Smooth muscle cell (in vitro differentiated cells): ENCODE data around the gene CFB. TPM values are rescaled to one million over a fixed set of nuclear protein-coding genes. Genes with fewer than 3 reads are reported as not detected.

Experiments used
- DNase-seq: peaks from one replicate; lab custom pipeline; 2025; ENCODE audit not compliant: unreplicated experiment; lab: John Stamatoyannopoulos, UW
- H2AFZ ChIP-seq: fragments of 200-600 bp; sonication (generic); 2 replicates; pipeline ENCODE4 v1.6.0; 2016; ENCODE audit warnings: antibody characterized with exemption, low read depth, mild to moderate bottlenecking
- H3F3A ChIP-seq: fragments of 200-600 bp; sonication (generic); 2 replicates; pipeline ENCODE4 v1.6.0; 2017; ENCODE audit warnings: antibody characterized with exemption, low read depth
- H3K27ac ChIP-seq: fragments of 200-600 bp; sonication (generic); 2 replicates; pipeline ENCODE4 v1.5.1; 2016; ENCODE audit warnings: low read depth, mild to moderate bottlenecking
- H3K27me3 ChIP-seq: fragments of 200-600 bp; sonication (generic); 2 replicates; pipeline ENCODE4 v1.6.1; 2016; ENCODE audit warnings: low read depth, mild to moderate bottlenecking
- H3K36me3 ChIP-seq: fragments of 200-600 bp; sonication (generic); 2 replicates; pipeline ENCODE4 v1.5.1; 2016; ENCODE audit warnings: low read depth
- H3K4me1 ChIP-seq: fragments of 200-600 bp; sonication (generic); 2 replicates; pipeline ENCODE4 v1.5.1; 2016; ENCODE audit warnings: low read depth
- H3K4me2 ChIP-seq: fragments of 200-600 bp; sonication (generic); 2 replicates; pipeline ENCODE4 v1.6.0; 2016; ENCODE audit warnings: mild to moderate bottlenecking
- H3K4me3 ChIP-seq: fragments of 200-600 bp; sonication (generic); 2 replicates; pipeline ENCODE4 v1.5.1; 2016; ENCODE audit warnings: mild to moderate bottlenecking
- H3K79me2 ChIP-seq: fragments of 200-600 bp; sonication (generic); 2 replicates; pipeline ENCODE4 v1.6.0; 2016; ENCODE audit warnings: low read depth, mild to moderate bottlenecking
- H3K9ac ChIP-seq: fragments of 200-600 bp; sonication (generic); 2 replicates; pipeline ENCODE4 v1.6.0; 2016; ENCODE audit warnings: low read depth
- H3K9me3 ChIP-seq: fragments of 200-600 bp; sonication (generic); replicated peaks from 2 replicates; pipeline ENCODE4 v1.5.1; 2016; ENCODE audit warnings: low read depth
- H4K20me1 ChIP-seq: fragments of 200-600 bp; sonication (generic); 2 replicates; pipeline ENCODE4 v1.6.0; 2016; ENCODE audit warnings: low read depth
- WGBS: methylation state at CpG from one replicate; pipeline ENCODE4 v1.1.7; 2016; ENCODE audit warnings: low lambda C conversion rate; 5-methylcytosine and 5-hydroxymethylcytosine counted together
- polyA plus RNA-seq: library from polyadenylated mRNA; unstranded; fragments of >200 nt; fragmentation: Nextera tagmentation; extraction: Ambion mirVana; gene quantifications from 2 replicates; pipeline ENCODE4 v1.2.1, GENCODE V29; 2016
- total RNA-seq: library from RNA; depleted of rRNA; stranded (reverse); fragments of >200 nt; gene quantifications from 2 replicates; pipeline ENCODE4 v1.2.3, GENCODE V29; 2014
- TF ChIP-seq, protein P1 (sequence below): fragments of 200-600 bp; sonication (generic); IDR thresholded peaks from 2 replicates; pipeline ENCODE4 v1.5.1; 2017; ENCODE audit warnings: borderline replicate concordance, mild to moderate bottlenecking, antibody characterized with exemption; ENCODE audit not compliant: insufficient read depth, poor library complexity, severe bottlenecking

Gene CFB
- total and polyA plus RNA-seq, 2 experiments from 2014 or later, result 2.3 TPM; not detected in 1

DNA sequence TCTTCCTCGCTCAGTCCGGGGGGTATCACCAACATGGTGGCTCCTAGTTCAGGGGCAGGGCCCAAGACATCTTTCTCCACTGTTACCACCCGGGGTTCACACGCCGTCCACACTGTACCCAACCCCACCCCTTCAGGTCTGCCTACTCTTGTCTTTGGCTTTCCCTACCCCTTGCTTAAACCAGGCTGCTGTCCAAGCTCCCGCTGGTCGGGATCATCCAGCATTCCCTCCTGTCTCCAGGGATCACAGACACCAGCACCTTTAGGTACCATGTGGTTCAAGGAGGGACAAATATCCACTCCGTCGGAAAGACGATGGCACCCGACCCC is 12.5 kb downstream of the CFB start:
- Histone ChIP-seq H3K9me3 (no peaks in the 10 kb centered on the region), H3K79me2 (peaks cover 32% of the 10 kb centered on the region), H3K9ac (peak overlapping the region; percentile 97), H3K4me1 (peaks cover 8% of the 10 kb centered on the region), H3K27ac (peak overlapping the region; percentile 86), H3K4me2 (peak overlapping the region; percentile 91), H3K4me3 (peak overlapping the region; percentile 92), H3K27me3 (no peaks in the 10 kb centered on the region), H4K20me1 (no peaks in the 10 kb centered on the region), H3K36me3 (peaks cover 4% of the 10 kb centered on the region), H3F3A (no peaks in the 10 kb centered on the region), H2AFZ (peak overlapping the region; percentile 86)
- TF ChIP-seq, protein P1, sequence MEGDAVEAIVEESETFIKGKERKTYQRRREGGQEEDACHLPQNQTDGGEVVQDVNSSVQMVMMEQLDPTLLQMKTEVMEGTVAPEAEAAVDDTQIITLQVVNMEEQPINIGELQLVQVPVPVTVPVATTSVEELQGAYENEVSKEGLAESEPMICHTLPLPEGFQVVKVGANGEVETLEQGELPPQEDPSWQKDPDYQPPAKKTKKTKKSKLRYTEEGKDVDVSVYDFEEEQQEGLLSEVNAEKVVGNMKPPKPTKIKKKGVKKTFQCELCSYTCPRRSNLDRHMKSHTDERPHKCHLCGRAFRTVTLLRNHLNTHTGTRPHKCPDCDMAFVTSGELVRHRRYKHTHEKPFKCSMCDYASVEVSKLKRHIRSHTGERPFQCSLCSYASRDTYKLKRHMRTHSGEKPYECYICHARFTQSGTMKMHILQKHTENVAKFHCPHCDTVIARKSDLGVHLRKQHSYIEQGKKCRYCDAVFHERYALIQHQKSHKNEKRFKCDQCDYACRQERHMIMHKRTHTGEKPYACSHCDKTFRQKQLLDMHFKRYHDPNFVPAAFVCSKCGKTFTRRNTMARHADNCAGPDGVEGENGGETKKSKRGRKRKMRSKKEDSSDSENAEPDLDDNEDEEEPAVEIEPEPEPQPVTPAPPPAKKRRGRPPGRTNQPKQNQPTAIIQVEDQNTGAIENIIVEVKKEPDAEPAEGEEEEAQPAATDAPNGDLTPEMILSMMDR, result no peak
- WGBS, result 16% methylated on average over 11 of the region's 11 CpGs
- no peak for DNase-seq

DNA sequence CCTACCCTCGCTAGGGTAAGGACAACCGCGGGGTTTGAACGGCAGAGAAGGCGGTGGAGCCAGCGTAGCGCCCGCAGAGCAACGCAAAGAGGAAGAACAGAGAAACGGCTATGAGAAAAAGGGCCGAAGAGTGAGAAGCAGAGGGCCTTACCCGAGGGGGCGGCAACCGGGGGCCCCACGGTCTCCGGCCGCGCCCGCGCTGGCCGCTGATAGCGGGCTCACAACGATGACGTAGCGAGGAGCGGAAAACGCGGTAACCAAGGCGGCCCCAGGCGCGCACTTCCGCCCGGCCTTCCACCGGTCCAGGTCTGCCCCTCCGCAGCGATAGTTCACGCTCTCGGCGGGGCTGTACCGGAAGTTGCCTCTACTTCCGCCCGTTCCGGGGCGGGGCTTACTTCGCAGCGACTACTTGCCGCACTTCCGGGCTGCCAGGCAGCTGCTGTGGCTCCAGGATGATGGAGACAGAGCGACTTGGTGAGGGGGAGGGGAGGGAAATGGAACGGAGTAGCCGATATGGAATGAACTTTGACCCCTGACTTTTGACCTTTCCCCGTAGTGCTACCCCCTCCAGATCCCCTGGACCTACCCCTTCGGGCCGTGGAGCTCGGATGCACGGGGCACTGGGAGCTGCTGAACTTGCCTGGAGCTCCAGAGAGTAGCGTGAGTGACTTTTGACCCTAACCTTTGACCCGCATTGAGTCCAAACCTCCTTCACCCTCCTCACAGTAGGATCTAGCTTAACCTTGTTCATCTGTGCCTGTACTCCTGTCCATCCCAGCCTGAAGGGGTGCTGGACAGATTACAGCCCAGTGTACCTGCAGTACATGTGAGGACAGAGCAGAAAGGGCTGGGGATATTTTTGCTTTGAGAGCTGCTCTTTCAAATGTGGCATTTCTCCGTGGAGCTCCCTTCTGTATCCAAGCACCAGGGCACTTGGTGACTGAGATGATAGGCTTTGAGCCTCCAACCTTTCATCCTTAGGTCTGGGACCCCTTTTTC is 13.1 kb downstream of the CFB start, which contains the start of the genes NELFE and SKIC2:
NELFE (minus strand) TSS at position 231 of the 999 bp plus-strand sequence. CDS start 525 bp downstream, outside the sequence.
SKIC2 (plus strand) TSS at position 435 of the 999 bp plus-strand sequence; CDS start at position 453, 18 bp downstream.
- 1% methylated on average over 59 of the region's 59 CpGs for WGBS
- H3K4me3 ChIP-seq, result peak within 1 kb of the TSS; percentile 92
- H3K9ac ChIP-seq, result peak within 1 kb of the TSS; percentile 97
- peak; percentile 85 for DNase-seq
- peaks cover 8% of the 10 kb centered on the region for H3K4me1 ChIP-seq
- H3K9me3 ChIP-seq, result no peaks in the 10 kb centered on the region
- H4K20me1 ChIP-seq, result no peaks in the 10 kb centered on the region
- no peaks in the 10 kb centered on the region for H3F3A ChIP-seq
- H3K79me2 ChIP-seq, result peaks cover 32% of the 10 kb centered on the region
- no peaks in the 10 kb centered on the region for H3K27me3 ChIP-seq
- peak within 1 kb of the TSS; percentile 86 for H2AFZ ChIP-seq
- H3K27ac ChIP-seq, result peak within 1 kb of the TSS; percentile 86
- H3K4me2 ChIP-seq, result peak within 1 kb of the TSS; percentile 91
- peaks cover 4% of the 10 kb centered on the region for H3K36me3 ChIP-seq
- TF ChIP-seq, protein P1, result no peak

DNA sequence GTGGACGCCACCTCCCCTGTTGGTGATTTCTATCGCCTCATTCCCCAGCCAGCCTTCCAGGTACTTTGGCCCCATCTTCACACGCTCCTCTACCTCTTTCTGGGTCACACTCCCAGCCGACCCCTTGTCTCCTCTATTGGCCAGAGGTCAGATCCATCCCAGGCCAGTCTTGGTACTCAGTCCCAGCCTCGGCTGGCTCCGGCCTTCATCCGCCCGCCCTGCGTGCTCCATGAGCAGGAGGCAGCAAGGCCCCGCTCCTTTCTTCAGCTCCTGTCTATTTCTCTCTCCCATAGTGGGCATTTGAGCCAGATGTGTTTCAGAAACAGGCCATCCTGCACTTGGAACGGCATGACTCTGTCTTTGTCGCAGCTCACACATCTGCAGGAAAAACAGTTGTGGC is 15.7 kb downstream of the CFB start:
- Histone ChIP-seq H3F3A (no peaks in the 10 kb centered on the region), H3K27me3 (no peaks in the 10 kb centered on the region), H3K27ac (no peak overlapping the region), H2AFZ (no peak overlapping the region), H3K4me1 (peaks cover 8% of the 10 kb centered on the region), H3K9ac (no peak overlapping the region), H3K9me3 (no peaks in the 10 kb centered on the region), H3K79me2 (peaks cover 32% of the 10 kb centered on the region), H3K4me3 (no peak overlapping the region), H3K4me2 (no peak overlapping the region), H3K36me3 (peaks cover 9% of the 10 kb centered on the region), H4K20me1 (no peaks in the 10 kb centered on the region)
- 97% methylated on average over 12 of the region's 12 CpGs for WGBS
- no peak for DNase-seq
- TF ChIP-seq, protein P1, result no peak
